ENCODE measurements around the gene MYO18A. TPM values are rescaled to one million over a fixed set of nuclear protein-coding genes. Genes with fewer than 3 reads are reported as not detected.

Gene MYO18A
- total RNA-seq, 1 donor from 2014 or later: 373 TPM

DNA sequence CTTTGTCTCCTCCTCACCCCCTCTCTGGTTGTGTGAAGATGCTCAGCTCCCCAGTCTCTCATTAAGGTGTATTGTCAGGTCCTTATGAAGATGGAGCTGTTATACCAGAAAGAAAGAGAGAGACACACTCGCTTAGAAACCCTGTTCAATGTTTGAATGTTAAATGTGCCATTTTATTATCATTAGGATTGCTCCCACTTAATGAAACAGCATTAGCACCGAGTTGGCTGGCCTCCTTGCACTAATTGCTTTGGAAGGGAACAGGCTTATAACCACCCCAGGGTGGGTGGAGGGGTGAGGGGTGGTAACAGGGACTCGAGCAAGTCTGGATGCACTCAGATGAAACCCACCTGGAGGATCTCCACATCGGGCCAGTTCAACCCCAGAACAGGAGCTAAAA, 122.8 kb downstream of the MYO18A start:
- ATAC-seq (no peak), DNase-seq (ENCODE audit: missing footprints) (peak; percentile 9)
- intact Hi-C loops (cut with DNase I): no loop called here

- ATAC-seq (no peak), DNase-seq (ENCODE audit: missing footprints) (peak; percentile 26)
- intact Hi-C loops (cut with DNase I): no loop called here
Measured at GRCh38 chr17:29054835-29055234, 125.4 kb downstream of the MYO18A start.

DNA sequence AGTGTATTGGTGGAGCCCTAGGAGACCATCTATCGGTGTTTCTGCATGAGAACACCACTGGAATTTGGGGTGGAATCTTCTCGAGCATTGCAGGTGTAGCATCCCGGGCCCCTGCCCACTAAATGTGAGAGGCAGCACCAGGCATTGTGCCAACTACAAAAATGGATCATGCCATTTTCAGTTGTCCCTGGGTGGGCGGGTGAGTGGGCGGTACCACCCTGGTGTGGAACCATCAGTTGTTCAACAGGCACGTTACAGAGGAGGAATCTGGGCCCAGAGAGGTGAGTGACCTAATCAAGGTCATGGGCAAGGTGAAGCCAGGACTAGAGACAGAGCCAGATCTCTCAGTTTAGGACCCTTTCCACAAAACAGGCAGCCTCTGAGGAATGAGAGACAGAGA, 128.5 kb downstream of the MYO18A start:
- DNase-seq (ENCODE audit: missing footprints) (peak; percentile 44), ATAC-seq (no peak)
- intact Hi-C loops (cut with DNase I): no loop called here

- intact Hi-C loops (cut with DNase I): no loop called here
- no peak for ATAC-seq
- DNase-seq (ENCODE audit: missing footprints): no peak
Measured at GRCh38 chr17:29051194-29051593, 129.0 kb downstream of the MYO18A start.

GRCh38 chr17:29050176-29050575, 130.0 kb downstream of the MYO18A start:
- peak; percentile 11 for DNase-seq (ENCODE audit: missing footprints)
- intact Hi-C loops (cut with DNase I): no loop called here
- ATAC-seq: no peak

- ATAC-seq (no peak), DNase-seq (ENCODE audit: missing footprints) (peak; percentile 11)
- intact Hi-C loops (cut with DNase I): no loop called here
Measured at GRCh38 chr17:29049541-29050145, 130.6 kb downstream of the MYO18A start.

- ATAC-seq (no peak), DNase-seq (ENCODE audit: missing footprints) (peak; percentile 54)
- intact Hi-C loops (cut with DNase I): no loop called here
Measured at GRCh38 chr17:29048440-29049368, 131.5 kb downstream of the MYO18A start.

DNA sequence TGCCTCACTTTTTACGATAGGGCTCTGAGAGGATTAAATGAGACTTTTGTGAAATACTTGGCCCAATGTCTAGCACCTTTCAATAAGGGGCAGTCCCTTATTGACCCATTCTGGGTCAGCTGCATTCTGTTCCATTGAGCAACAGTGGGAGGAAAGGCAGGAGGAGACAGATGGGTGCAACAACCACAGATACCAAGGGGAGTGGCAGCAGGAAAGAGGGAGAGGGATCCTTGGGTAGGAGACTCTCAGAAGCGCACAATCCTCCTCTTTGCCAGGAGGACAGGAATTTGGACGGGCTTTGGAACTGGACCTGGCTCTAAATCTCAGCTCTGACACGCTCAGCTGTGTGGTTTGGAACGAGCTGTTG, 133.7 kb downstream of the MYO18A start:
- DNase-seq (ENCODE audit: missing footprints): peak; percentile 6
- ATAC-seq: no peak
- intact Hi-C loops (cut with DNase I): no loop called here

- ATAC-seq: no peak
- intact Hi-C loops (cut with DNase I): no loop called here
- peak; percentile 27 for DNase-seq (ENCODE audit: missing footprints)
Measured at GRCh38 chr17:29045734-29046472, 134.3 kb downstream of the MYO18A start.

DNA sequence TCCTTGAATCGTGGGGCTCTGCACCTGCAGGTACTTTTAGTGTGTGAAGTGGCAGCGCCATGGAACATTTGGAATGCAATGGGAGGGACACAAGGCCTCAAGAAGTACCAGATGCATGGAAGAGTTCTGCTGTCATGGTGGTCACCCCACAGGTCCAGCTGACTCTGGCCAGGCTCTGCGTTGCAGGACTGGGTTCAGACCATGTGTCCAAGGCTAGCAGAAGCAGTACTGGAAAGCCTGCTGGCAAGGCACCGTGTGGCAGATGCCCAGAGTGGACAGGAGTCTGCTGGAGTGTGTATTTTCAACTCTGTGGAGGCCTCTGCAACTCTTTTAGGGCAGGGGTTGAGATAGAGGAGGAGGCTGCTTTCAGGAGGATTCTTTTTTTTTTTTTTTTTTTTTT, 135.2 kb downstream of the MYO18A start:
- intact Hi-C loops (cut with DNase I): no loop called here
- ATAC-seq (no peak), DNase-seq (ENCODE audit: missing footprints) (no peak)

- intact Hi-C loops (cut with DNase I): no loop called here
- no peak for ATAC-seq
- no peak for DNase-seq (ENCODE audit: missing footprints)
Measured at GRCh38 chr17:29043539-29044145, 136.6 kb downstream of the MYO18A start.

- intact Hi-C loops (cut with DNase I): no loop called here
- DNase-seq (ENCODE audit: missing footprints) (peak; percentile 55), ATAC-seq (peak; percentile 59)
Measured at GRCh38 chr17:29042679-29043538, 137.3 kb downstream of the MYO18A start, which contains the start of gene PIPOX. Gene PIPOX (plus strand): TSS chr17:29043141. CDS start chr17:29043226, 85 bp downstream.

DNA sequence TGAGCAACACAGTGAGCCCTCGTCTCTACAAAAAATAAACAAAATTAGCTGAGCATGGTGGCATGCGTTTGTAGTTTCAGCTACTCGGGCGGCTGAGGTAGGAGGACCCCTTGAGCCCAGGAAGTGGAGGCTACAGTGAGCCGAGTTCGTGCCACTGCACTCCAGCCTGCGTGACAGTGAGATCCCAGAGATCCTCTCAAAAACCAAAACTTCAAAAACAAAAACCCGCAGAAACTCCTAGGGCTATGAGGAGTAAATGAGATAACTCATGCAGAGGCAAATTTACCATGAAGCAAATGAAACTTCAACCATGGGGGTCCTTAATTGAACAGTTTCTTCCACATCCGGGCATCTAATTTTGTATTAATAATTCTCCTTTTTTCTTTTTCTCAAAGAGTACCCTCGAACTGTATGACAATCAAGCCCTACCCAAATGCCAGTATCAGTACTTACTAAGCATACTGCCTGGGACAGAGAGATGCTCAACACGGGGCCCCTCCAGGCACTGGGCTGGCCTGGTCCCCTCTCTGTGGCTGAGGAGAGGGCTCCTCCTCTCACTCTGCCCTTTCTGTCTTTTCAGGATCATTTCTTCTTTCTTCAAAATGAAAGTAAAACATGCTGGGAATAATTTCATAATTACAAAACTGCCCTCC, 138.0 kb downstream of the MYO18A start:
- DNase-seq (ENCODE audit: missing footprints) (peak; percentile 3), ATAC-seq (no peak)
- intact Hi-C loops (cut with DNase I): no loop called here

GRCh38 chr17:29041571-29041970, 138.6 kb downstream of the MYO18A start:
- intact Hi-C loops (cut with DNase I): no loop called here
- DNase-seq (ENCODE audit: missing footprints) (peak; percentile 20), ATAC-seq (no peak)

- DNase-seq (ENCODE audit: missing footprints): no peak
- intact Hi-C loops (cut with DNase I): no loop called here
- no peak for ATAC-seq
Measured at GRCh38 chr17:29041091-29041490, 139.1 kb downstream of the MYO18A start.

- DNase-seq (ENCODE audit: missing footprints) (peak; percentile 56), ATAC-seq (no peak)
- intact Hi-C loops (cut with DNase I): no loop called here
Measured at GRCh38 chr17:29039764-29040598, 140.2 kb downstream of the MYO18A start.

Measured in Right ventricle myocardium inferior (tissue), 1 donor.